HepG2 (cell line): ENCODE measurements around the gene ABCB8. TPM values are rescaled to one million over a fixed set of nuclear protein-coding genes. Genes with fewer than 3 reads are reported as not detected.

Experiments used
- AGO1 ChIP-seq: fragments of 200-400 bp; formaldehyde crosslinking; IDR thresholded peaks from 2 replicates; pipeline ENCODE4 v1.6.1; 2017; ENCODE audit warnings: mild to moderate bottlenecking, low read depth, low read length, moderate library complexity; ENCODE audit not compliant: poor library complexity, severe bottlenecking
- AKNA ChIP-seq: sonication (generic); formaldehyde crosslinking; IDR thresholded peaks from 2 replicates; pipeline ENCODE4 v1.4.0; 2020; ENCODE audit warnings: missing genetic modification reagents, borderline replicate concordance
- GFI1 ChIP-seq: sonication (generic); formaldehyde crosslinking; IDR thresholded peaks from 2 replicates; pipeline ENCODE4 v1.5.0; 2020; ENCODE audit warnings: missing genetic modification reagents, mild to moderate bottlenecking, borderline replicate concordance
- GPBP1L1 ChIP-seq: sonication (generic); formaldehyde crosslinking; IDR thresholded peaks from 2 replicates; pipeline ENCODE4 v1.5.0; 2020; ENCODE audit warnings: mild to moderate bottlenecking, missing genetic modification reagents
- HNF1A ChIP-seq, 2 experiments: sonication (generic) in 1 of 2; formaldehyde crosslinking in 1 of 2; IDR thresholded peaks; 2 replicates each; pipeline versions ENCODE4 v1.4.0 to v1.6.1; 2016 to 2020; ENCODE audit warnings: borderline replicate concordance in 1 of 2, low read depth in 1 of 2, mild to moderate bottlenecking in 1 of 2, missing genetic modification reagents in 1 of 2
- HNF4G ChIP-seq, 2 experiments: sonication (generic) in 1 of 2; formaldehyde crosslinking in 1 of 2; IDR thresholded peaks; 2 replicates each; pipeline versions ENCODE4 v1.4.0 to v1.6.1; 2011 to 2020; ENCODE audit warnings: borderline replicate concordance in 2 of 2, low read depth in 2 of 2, mild to moderate bottlenecking in 2 of 2, low read length in 1 of 2, missing genetic modification reagents in 1 of 2, moderate library complexity in 1 of 2
- NKX3-1 ChIP-seq: sonication (generic); formaldehyde crosslinking; IDR thresholded peaks from 2 replicates; pipeline ENCODE4 v1.5.0; 2020; ENCODE audit warnings: missing genetic modification reagents
- ZBTB25 ChIP-seq: IDR thresholded peaks from 2 replicates; pipeline ENCODE4 v1.6.1; 2018; ENCODE audit warnings: missing genetic modification reagents
- ZHX1 ChIP-seq: sonication (generic); formaldehyde crosslinking; IDR thresholded peaks from 2 replicates; pipeline ENCODE4 v1.8.1; 2022; ENCODE audit warnings: low read depth, mild to moderate bottlenecking, missing genetic modification reagents
- ZNF510 ChIP-seq: sonication (generic); formaldehyde crosslinking; IDR thresholded peaks from 2 replicates; pipeline ENCODE4 v1.4.0; 2020; ENCODE audit warnings: low read depth, mild to moderate bottlenecking, missing genetic modification reagents
- polyA plus RNA-seq, 8 experiments: library from polyadenylated mRNA; depleted of rRNA in 3 of 8; stranded (reverse) in 7 of 8; unstranded in 1 of 8; fragments of >200 nt; fragmentation: Illumina TruSeq in 4 of 8; extraction: Trizol in 4 of 8; gene quantifications; 2 replicates each; pipeline versions ENCODE4 v1.2.1 to v1.2.3, GENCODE V29; 2011 to 2016; ENCODE audit warnings: low read depth in 4 of 8, missing spikeins in 1 of 8, mixed read lengths in 1 of 8; ENCODE audit not compliant: insufficient read depth in 1 of 8
- total RNA-seq, 5 experiments: library from RNA; depleted of rRNA; stranded (reverse); fragments of >200 nt; fragmentation: Illumina TruSeq; extraction: Trizol; gene quantifications; 2 replicates each; pipeline ENCODE4 v1.2.3, GENCODE V29; 2016; ENCODE audit warnings: low read depth in 1 of 5

Gene ABCB8
- total and polyA plus RNA-seq, 2 of the 13 experiments (the other 11 are each of a cell fraction or from before 2014, with no cell fraction given): 6.6 to 16.7 TPM

- TF ChIP-seq AKNA (CRISPR knock-in tag): no peak
- TF ChIP-seq ZHX1 (CRISPR knock-in tag): peak; percentile 19; the same call in 1 of the 2 replicates
- peak; percentile 96 for TF ChIP-seq HNF1A (IDR thresholded peaks at IDR 0.05; ENCODE audit: low read depth)
- TF ChIP-seq HNF1A (CRISPR knock-in tag; IDR thresholded peaks at IDR 0.05; ENCODE audit: borderline replicate concordance): peak; percentile 98
- TF ChIP-seq HNF4G (IDR thresholded peaks at IDR 0.05; ENCODE audit: borderline replicate concordance, low read depth, low read length): peak; percentile 14; the same call in 1 of the 2 replicates
- TF ChIP-seq HNF4G (CRISPR knock-in tag; IDR thresholded peaks at IDR 0.05; ENCODE audit: borderline replicate concordance, low read depth): no peak
- TF ChIP-seq NKX3-1: no peak
- no peak for TF ChIP-seq GFI1 (CRISPR knock-in tag)
- no peak for TF ChIP-seq AGO1
- no peak for TF ChIP-seq GPBP1L1
- TF ChIP-seq ZNF510 (CRISPR knock-in tag): no peak
- peak; percentile 37; the same call in 1 of the 2 replicates for TF ChIP-seq ZBTB25 (CRISPR knock-in tag)
These were observed 34.4 kb downstream of the ABCB8 start (continued) for GRCh38 chr7:151062399-151063211.
